ENCODE measurements around the gene ZNF862.

DNA sequence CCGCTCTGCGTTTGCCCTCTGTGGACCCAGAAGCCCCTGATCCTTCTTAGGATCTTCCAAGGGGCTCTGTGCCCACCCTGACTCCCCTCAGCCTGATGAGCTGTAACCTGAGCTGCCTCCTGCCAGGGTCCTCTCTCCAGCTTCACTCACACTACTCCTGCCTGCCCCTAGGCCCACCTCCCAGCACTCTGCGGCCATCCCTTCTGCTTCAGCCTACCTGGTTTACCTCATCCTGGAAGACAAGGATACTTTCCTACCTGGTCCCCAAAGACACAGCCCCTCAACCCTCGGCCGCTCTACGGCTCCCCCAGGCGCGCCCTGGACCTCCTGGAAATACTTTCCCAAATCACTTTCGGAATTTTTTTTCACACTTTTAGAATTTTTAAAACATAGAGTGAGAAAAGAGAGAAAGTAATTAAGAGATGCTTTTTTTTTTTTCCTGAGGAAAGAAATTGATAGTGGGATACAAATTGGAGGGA, 6.4 kb upstream of the ZNF862 start:
- TF ChIP-seq CTCF (IDR thresholded peaks at IDR 0.05) (no peak), E2F5 (CRISPR knock-in tag; IDR thresholded peaks at IDR 0.05) (no peak), NR2C2 (CRISPR knock-in tag; IDR thresholded peaks at IDR 0.05) (no peak), ZNF138 (CRISPR knock-in tag; conservative IDR thresholded peaks at IDR 0.05) (no peak), ATF1 (CRISPR knock-in tag; IDR thresholded peaks at IDR 0.05) (no peak), ZNF512 (CRISPR knock-in tag; IDR thresholded peaks at IDR 0.05; ENCODE audit: borderline replicate concordance) (no peak)
